IMR-90 (cell line): Measurements from ENCODE around the gene DYRK1B. TPM values are rescaled to one million over a fixed set of nuclear protein-coding genes. Genes with fewer than 3 reads are reported as not detected.
A peak's percentile ranks its signal among the peaks of the same experiment; 100 is the strongest.

Source experiments
- ATAC-seq: fragments of 200-7000 bp; cut with Tn5 transposase; 2 replicates; pipeline ENCODE4 v1.9.1; 2020; ENCODE audit warnings: low read depth, mild to moderate bottlenecking, moderate library complexity
- BruUV-seq: library from RNA; stranded (reverse); fragments of 400-500 nt; replicated peaks from 2 replicates; lab custom pipeline; 2021; lab: Mats Ljungman, UMichigan
- CTCF ChIA-PET: fragments of 300-600 bp; formaldehyde crosslinking; extraction: SDS; loops from one replicate; lab custom pipeline; 2021; ENCODE audit warnings: antibody characterized with exemption; lab: Yijun Ruan, JAX
- POLR2A ChIA-PET: fragments of 300-600 bp; sonication (Branson Sonifier 250); formaldehyde crosslinking; loops from one replicate; lab custom pipeline; 2022; ENCODE audit warnings: antibody characterized with exemption; ENCODE audit not compliant: unreplicated experiment; lab: Charles Lee
- DNase-seq: peaks from one replicate; pipeline ENCODE4 v3.0.0; 2013
- H2AFZ ChIP-seq: replicated peaks from 2 replicates; pipeline ENCODE3; 2013; ENCODE audit warnings: low read length, mild to moderate bottlenecking; ENCODE audit not compliant: poor library complexity
- H2AK5ac ChIP-seq: 2 replicates; pipeline ENCODE4 v1.6.1; 2013; ENCODE audit warnings: low read depth, low read length, inconsistent platforms
- H2AK9ac ChIP-seq: replicated peaks from 2 replicates; pipeline ENCODE3; 2013; ENCODE audit warnings: mild to moderate bottlenecking, low read depth, low read length, moderate library complexity; ENCODE audit not compliant: poor library complexity
- H2BK120ac ChIP-seq: 2 replicates; pipeline ENCODE4 v1.6.1; 2013; ENCODE audit warnings: low read depth, low read length, inconsistent platforms
- H2BK15ac ChIP-seq: 3 replicates; pipeline ENCODE4 v1.6.1; 2013; ENCODE audit warnings: low read depth, low read length, inconsistent platforms
- H2BK20ac ChIP-seq: 2 replicates; pipeline ENCODE4 v1.6.1; 2013; ENCODE audit warnings: low read depth, mild to moderate bottlenecking, inconsistent platforms, low read length, moderate library complexity
- H2BK5ac ChIP-seq: 2 replicates; pipeline ENCODE4 v1.6.1; 2013; ENCODE audit warnings: mild to moderate bottlenecking, low read depth, low read length, inconsistent platforms; ENCODE audit not compliant: poor library complexity, severe bottlenecking
- H3K14ac ChIP-seq: replicated peaks from 2 replicates; pipeline ENCODE4 v1.6.1; 2013; ENCODE audit warnings: low read depth, low read length, inconsistent platforms
- H3K18ac ChIP-seq: 2 replicates; pipeline ENCODE4 v1.6.1; 2013; ENCODE audit warnings: low read depth, low read length, control low read depth
- H3K23ac ChIP-seq: 2 replicates; pipeline ENCODE4 v1.6.1; 2013; ENCODE audit warnings: low read depth, low read length, inconsistent platforms
- H3K27ac ChIP-seq: 2 replicates; pipeline ENCODE4 v1.5.1; 2013; ENCODE audit warnings: mild to moderate bottlenecking, control low read depth, low read length; ENCODE audit not compliant: insufficient read depth
- H3K27me3 ChIP-seq: 2 replicates; pipeline ENCODE4 v1.6.1; 2013; ENCODE audit warnings: low read length; ENCODE audit not compliant: control insufficient read depth, insufficient read depth
- H3K36me3 ChIP-seq: 2 replicates; pipeline ENCODE4 v1.6.1; 2013; ENCODE audit warnings: low read length, mixed read lengths; ENCODE audit not compliant: control insufficient read depth, insufficient read depth
- H3K4ac ChIP-seq: 2 replicates; pipeline ENCODE4 v1.6.1; 2013; ENCODE audit warnings: low read depth, low read length, inconsistent platforms
- H3K4me1 ChIP-seq: 2 replicates; pipeline ENCODE4 v1.6.1; 2013; ENCODE audit warnings: low read length, mixed read lengths; ENCODE audit not compliant: control insufficient read depth, insufficient read depth
- H3K4me2 ChIP-seq: 2 replicates; pipeline ENCODE4 v1.6.1; 2013; ENCODE audit warnings: low read depth, mild to moderate bottlenecking, control low read depth, low read length, moderate library complexity
- H3K4me3 ChIP-seq: 2 replicates; pipeline ENCODE4 v1.5.1; 2013; ENCODE audit warnings: low read depth, mild to moderate bottlenecking, control low read depth, low read length, moderate library complexity; ENCODE audit not compliant: insufficient read depth
- H3K56ac ChIP-seq: 2 replicates; pipeline ENCODE4 v1.6.1; 2013; ENCODE audit warnings: low read length, inconsistent platforms; ENCODE audit not compliant: insufficient read depth; ENCODE audit errors: extremely low read depth
- H3K79me1 ChIP-seq, 2 experiments: 2 replicates each; pipeline ENCODE4 v1.6.1; 2013; ENCODE audit warnings: low read length in 2 of 2, inconsistent platforms in 1 of 2, low read depth in 1 of 2
- H3K9ac ChIP-seq: 2 replicates; pipeline ENCODE4 v1.6.1; 2013; ENCODE audit warnings: low read depth, low read length, control low read depth
- H3K9me1 ChIP-seq: 2 replicates; pipeline ENCODE4 v1.6.1; 2013; ENCODE audit warnings: low read length, inconsistent platforms; ENCODE audit not compliant: insufficient read depth
- H3K9me3 ChIP-seq: 2 replicates; pipeline ENCODE4 v1.6.1; 2013; ENCODE audit warnings: low read length; ENCODE audit not compliant: control insufficient read depth, insufficient read depth
- H4K20me1 ChIP-seq: 2 replicates; pipeline ENCODE4 v1.6.1; 2013; ENCODE audit warnings: low read length, inconsistent platforms; ENCODE audit not compliant: insufficient read depth
- H4K5ac ChIP-seq: 2 replicates; pipeline ENCODE4 v1.6.1; 2013; ENCODE audit warnings: mild to moderate bottlenecking, low read depth, low read length, control low read depth
- H4K8ac ChIP-seq, 2 experiments: 2 replicates each; pipeline ENCODE4 v1.6.1; 2013; ENCODE audit warnings: low read depth in 2 of 2, low read length in 2 of 2, control low read depth in 1 of 2, inconsistent platforms in 1 of 2
- H4K91ac ChIP-seq: 2 replicates; pipeline ENCODE4 v1.6.1; 2013; ENCODE audit warnings: low read depth, low read length, inconsistent platforms; ENCODE audit not compliant: insufficient read depth
- BHLHE40 ChIP-seq: fragments of 150-350 bp; IDR thresholded peaks from 2 replicates; pipeline ENCODE4 v1.6.1; 2016; ENCODE audit warnings: mild to moderate bottlenecking, low read depth, low read length
- CEBPB ChIP-seq: IDR thresholded peaks from 2 replicates; pipeline ENCODE4 v1.6.1; 2012; ENCODE audit warnings: low read depth, low read length, improper control_type of control experiment
- CHD1 ChIP-seq: IDR thresholded peaks from 2 replicates; pipeline ENCODE4 v1.6.1; 2012; ENCODE audit warnings: low read depth, low read length, improper control_type of control experiment
- ELK1 ChIP-seq: fragments of 150-350 bp; IDR thresholded peaks from 2 replicates; pipeline ENCODE4 v1.6.1; 2016; ENCODE audit warnings: low read depth, mild to moderate bottlenecking, low read length, moderate library complexity, borderline replicate concordance
- MAFK ChIP-seq: IDR thresholded peaks from 2 replicates; pipeline ENCODE4 v1.6.1; 2012; ENCODE audit warnings: low read depth, low read length, improper control_type of control experiment
- MAZ ChIP-seq: IDR thresholded peaks from 2 replicates; pipeline ENCODE4 v1.6.1; 2012; ENCODE audit warnings: low read depth, mild to moderate bottlenecking, low read length, improper control_type of control experiment, moderate library complexity, borderline replicate concordance
- MXI1 ChIP-seq: IDR thresholded peaks from 2 replicates; pipeline ENCODE4 v1.6.1; 2012; ENCODE audit warnings: low read depth, mild to moderate bottlenecking, low read length, moderate library complexity, borderline replicate concordance
- NFE2L2 ChIP-seq: fragments of 150-350 bp; IDR thresholded peaks from 2 replicates; pipeline ENCODE4 v1.6.1; 2016; ENCODE audit warnings: low read depth, mild to moderate bottlenecking, low read length
- POLR2A ChIP-seq: IDR thresholded peaks from 2 replicates; pipeline ENCODE4 v1.6.1; 2012; ENCODE audit warnings: mild to moderate bottlenecking, low read depth, low read length
- RAD21 ChIP-seq: IDR thresholded peaks from 2 replicates; pipeline ENCODE4 v1.6.1; 2012; ENCODE audit warnings: low read length, improper control_type of control experiment
- WGBS, 2 experiments: methylation state at CpG; one replicate each; pipeline versions ENCODE4 v1.1.5 to v1.1.7; 2013; ENCODE audit warnings: missing lambda C conversion rate in 2 of 2; ENCODE audit not compliant: insufficient read length in 1 of 2; ENCODE audit errors: extremely low coverage in 2 of 2; 5-methylcytosine and 5-hydroxymethylcytosine counted together
- dilution Hi-C: fragments of 300-500 bp; cut with HindIII; formaldehyde crosslinking; loops from one replicate; pipeline ENCODE4 v1.14.3; 2018; ENCODE audit warnings: low sequenced_read_pairs; ENCODE audit not compliant: unreplicated experiment
- in situ Hi-C: fragments of 300-500 bp; cut with MboI; formaldehyde crosslinking; loops from 3 replicates; pipeline ENCODE4 v1.14.3; 2019; ENCODE audit warnings: low sequenced_read_pairs, inconsistent platforms, mixed read lengths
- intact Hi-C: fragments of 100-400 bp; cut with micrococcal nuclease; formaldehyde crosslinking; loops from 2 replicates; pipeline ENCODE4 v1.10.0; 2022
- polyA plus RNA-seq, 3 experiments: library from polyadenylated mRNA; depleted of rRNA; stranded (reverse); fragments of >200 nt; gene quantifications; 2 replicates each; pipeline ENCODE4 v1.2.3, GENCODE V29; 2012; ENCODE audit warnings: low replicate concordance in 1 of 3
- total RNA-seq: library from RNA; depleted of rRNA; stranded (reverse); fragments of >200 nt; gene quantifications from 2 replicates; pipeline ENCODE4 v1.2.3, GENCODE V29; 2012
- TF ChIP-seq, protein P1 (sequence below): conservative IDR thresholded peaks from 2 replicates; pipeline ENCODE4 v1.5.1; 2012; ENCODE audit warnings: mild to moderate bottlenecking, low read depth, low read length, improper control_type of control experiment

The DYRK1B gene
- total and polyA plus RNA-seq, 2 of the 4 experiments (the other 2 are of a cell fraction) = 2.7 to 11.4 TPM

- H3K27me3 ChIP-seq = no peaks in the 10 kb centered on the region
- H3K9me1 ChIP-seq = peaks cover 13% of the 10 kb centered on the region; the same call in 1 of the 2 replicates
- ChIA-PET POLR2A (no interaction called here), CTCF (no interaction called here)
- no peak overlapping the region for H3K4ac ChIP-seq
- DNase-seq (no peak), ATAC-seq (no peak)
- intact Hi-C loops (no loop called here), dilution Hi-C loops (no loop called here), in situ Hi-C loops (loop anchor here (25.0 kb wide), 1 partner anchor 388 kb away; the partner anchor contains the start of genes RPS16 and SUPT5H)
- no peak overlapping the region for H2BK5ac ChIP-seq
- no peak overlapping the region for H2BK15ac ChIP-seq
- no peak overlapping the region for H3K9ac ChIP-seq
- BruUV-seq = no TSS peak
- H3K56ac ChIP-seq = no peak overlapping the region
- no peak overlapping the region for H4K8ac ChIP-seq
- H4K5ac ChIP-seq = no peak overlapping the region
- H2AK5ac ChIP-seq = no peak overlapping the region
- no peak overlapping the region for H3K4me3 ChIP-seq
- H3K18ac ChIP-seq = no peak overlapping the region
- peaks cover 7% of the 10 kb centered on the region for H3K4me1 ChIP-seq
- H3K14ac ChIP-seq = no peak overlapping the region
- H3K23ac ChIP-seq = no peak overlapping the region
- no peak overlapping the region for H3K27ac ChIP-seq
- no peak overlapping the region for H2BK120ac ChIP-seq
- peaks cover 31% of the 10 kb centered on the region for H3K36me3 ChIP-seq
- no peak overlapping the region for H2BK20ac ChIP-seq
- no peaks in the 10 kb centered on the region; the same call in 1 of the 2 replicates for H4K20me1 ChIP-seq
- no peak overlapping the region for H3K4me2 ChIP-seq
- TF ChIP-seq CEBPB (no peak), BHLHE40 (no peak), ELK1 (no peak), RAD21 (no peak), MXI1 (no peak), MAFK (no peak), POLR2A (no peak), CHD1 (no peak), MAZ (no peak), NFE2L2 (no peak)
- TF ChIP-seq, protein P1, sequence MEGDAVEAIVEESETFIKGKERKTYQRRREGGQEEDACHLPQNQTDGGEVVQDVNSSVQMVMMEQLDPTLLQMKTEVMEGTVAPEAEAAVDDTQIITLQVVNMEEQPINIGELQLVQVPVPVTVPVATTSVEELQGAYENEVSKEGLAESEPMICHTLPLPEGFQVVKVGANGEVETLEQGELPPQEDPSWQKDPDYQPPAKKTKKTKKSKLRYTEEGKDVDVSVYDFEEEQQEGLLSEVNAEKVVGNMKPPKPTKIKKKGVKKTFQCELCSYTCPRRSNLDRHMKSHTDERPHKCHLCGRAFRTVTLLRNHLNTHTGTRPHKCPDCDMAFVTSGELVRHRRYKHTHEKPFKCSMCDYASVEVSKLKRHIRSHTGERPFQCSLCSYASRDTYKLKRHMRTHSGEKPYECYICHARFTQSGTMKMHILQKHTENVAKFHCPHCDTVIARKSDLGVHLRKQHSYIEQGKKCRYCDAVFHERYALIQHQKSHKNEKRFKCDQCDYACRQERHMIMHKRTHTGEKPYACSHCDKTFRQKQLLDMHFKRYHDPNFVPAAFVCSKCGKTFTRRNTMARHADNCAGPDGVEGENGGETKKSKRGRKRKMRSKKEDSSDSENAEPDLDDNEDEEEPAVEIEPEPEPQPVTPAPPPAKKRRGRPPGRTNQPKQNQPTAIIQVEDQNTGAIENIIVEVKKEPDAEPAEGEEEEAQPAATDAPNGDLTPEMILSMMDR = no peak
- no peaks in the 10 kb centered on the region for H3K9me3 ChIP-seq
- H4K91ac ChIP-seq = no peak overlapping the region
- peak overlapping the region; percentile 20 for H2AK9ac ChIP-seq
- H3K79me1 ChIP-seq = peaks cover 8 to 23% of the 10 kb centered on the region in 2 experiments
- H2AFZ ChIP-seq = no peak overlapping the region
- 90% methylated on average over 3 of the region's 17 CpGs; no CpG with 5 or more reads in 1 of the 2 experiments for WGBS, 2 experiments
Measured at GRCh38 chr19:39825531-39826076, 8.4 kb downstream of the DYRK1B start.
